SKM-1 (cell line): ENCODE results near the gene GJE1.
"Not testable (repeated sequence)": the region's sequence is repeated elsewhere in the genome, so short reads cannot be mapped to it uniquely, and the experiment has no call there.

Experiments used
- DNase-seq: peaks from one replicate; lab custom pipeline; 2025; ENCODE audit not compliant: unreplicated experiment; lab: John Stamatoyannopoulos, UW

The GJE1 gene

GRCh38 chr6:142132625-142133024 is at the start of gene GJE1:
Gene GJE1 (plus strand): TSS chr6:142132925. CDS start chr6:142133159, 234 bp downstream.
- DNase-seq, result no peak

- DNase-seq, result no peak
These were observed 44.5 kb upstream of the GJE1 start for GRCh38 chr6:142087950-142088857.

GRCh38 chr6:142088858-142089216 is 43.9 kb upstream of the GJE1 start:
- no peak for DNase-seq

- DNase-seq, result not testable (repeated sequence)
These were observed 27.9 kb upstream of the GJE1 start for GRCh38 chr6:142104820-142105219.

GRCh38 chr6:142110820-142111219 is 21.9 kb upstream of the GJE1 start:
- DNase-seq, result not testable (repeated sequence)

- DNase-seq, result peak; percentile 66
These were observed 20.2 kb upstream of the GJE1 start for GRCh38 chr6:142112451-142113061.

- DNase-seq, result no peak
These were observed 15.4 kb upstream of the GJE1 start for GRCh38 chr6:142117366-142117765.

GRCh38 chr6:142118328-142118727 is 14.4 kb upstream of the GJE1 start:
- no peak for DNase-seq

- no peak for DNase-seq
These were observed 13.8 kb upstream of the GJE1 start for GRCh38 chr6:142118925-142119324.

GRCh38 chr6:142121342-142121741 is 11.4 kb upstream of the GJE1 start:
- DNase-seq, result no peak

GRCh38 chr6:142130814-142131213 is 1.9 kb upstream of the GJE1 start:
- DNase-seq, result no peak

GRCh38 chr6:142138876-142139275 is 6.2 kb downstream of the GJE1 start:
- no peak for DNase-seq

GRCh38 chr6:142141531-142141930 is 8.8 kb downstream of the GJE1 start:
- DNase-seq, result not testable (repeated sequence)

- peak; percentile 90 for DNase-seq
These were observed 14.3 kb downstream of the GJE1 start, which contains the start of the genes NMBR and VTA1 for GRCh38 chr6:142146828-142147662. Gene NMBR (minus strand): TSS chr6:142147122. CDS start chr6:142088658, 58,464 bp downstream. Gene VTA1 (plus strand): TSS chr6:142147263. CDS start chr6:142147288, 25 bp downstream.

GRCh38 chr6:142152746-142153145 is 20.0 kb downstream of the GJE1 start:
- no peak for DNase-seq

- DNase-seq, result no peak
These were observed 20.5 kb downstream of the GJE1 start for GRCh38 chr6:142153196-142153595.

- no peak for DNase-seq
These were observed 21.6 kb downstream of the GJE1 start for GRCh38 chr6:142154336-142154735.

GRCh38 chr6:142155091-142155490 is 22.4 kb downstream of the GJE1 start:
- no peak for DNase-seq

- DNase-seq, result peak; percentile 18
These were observed 23.4 kb downstream of the GJE1 start for GRCh38 chr6:142155895-142156757.

GRCh38 chr6:142156758-142157068 is 24.0 kb downstream of the GJE1 start:
- DNase-seq, result not testable (repeated sequence)
